Stimulated activated CD4-positive, alpha-beta T cell treated with anti-CD3 and anti-CD28 coated beads, TNF-alpha, amount 100 ng/mL, for 48 hours (primary cell): ENCODE results near the gene DNM1L.

Experiments
- DNase-seq, 3 donors: peaks; one replicate each; pipeline ENCODE4 v3.0.0-alpha.2; 2020; ENCODE audit warnings: low read depth in 3 of 3

The DNM1L gene

DNA sequence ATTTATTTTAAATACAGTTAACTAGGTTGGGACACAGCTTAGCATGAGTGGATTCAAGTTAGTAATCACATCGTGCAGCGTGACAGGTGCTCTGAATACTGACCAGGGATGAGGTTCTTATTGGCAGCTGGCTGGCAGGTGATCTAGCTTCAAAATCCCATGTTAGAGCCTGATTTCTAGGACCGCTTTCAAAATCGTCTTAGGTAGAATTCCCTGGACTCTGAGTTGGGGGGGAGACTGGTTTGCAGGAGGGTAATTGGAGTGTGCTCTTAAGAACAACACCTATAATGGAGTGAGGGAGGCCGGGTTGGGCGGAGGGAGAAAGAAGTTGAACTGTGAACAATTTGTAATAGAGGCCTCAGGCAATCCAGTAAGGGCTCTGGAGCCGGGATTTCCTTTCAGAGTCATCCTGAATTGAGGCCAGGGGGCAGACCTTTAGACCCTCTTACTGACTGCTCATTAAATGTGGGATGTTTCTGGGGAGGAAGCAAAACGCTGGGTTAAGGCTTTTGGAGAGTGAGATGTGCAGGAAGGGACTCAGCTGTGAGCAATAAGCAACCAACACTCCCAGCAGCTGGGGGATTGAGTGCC is 77.5 kb downstream of the DNM1L start:
- DNase-seq: no peak

DNA sequence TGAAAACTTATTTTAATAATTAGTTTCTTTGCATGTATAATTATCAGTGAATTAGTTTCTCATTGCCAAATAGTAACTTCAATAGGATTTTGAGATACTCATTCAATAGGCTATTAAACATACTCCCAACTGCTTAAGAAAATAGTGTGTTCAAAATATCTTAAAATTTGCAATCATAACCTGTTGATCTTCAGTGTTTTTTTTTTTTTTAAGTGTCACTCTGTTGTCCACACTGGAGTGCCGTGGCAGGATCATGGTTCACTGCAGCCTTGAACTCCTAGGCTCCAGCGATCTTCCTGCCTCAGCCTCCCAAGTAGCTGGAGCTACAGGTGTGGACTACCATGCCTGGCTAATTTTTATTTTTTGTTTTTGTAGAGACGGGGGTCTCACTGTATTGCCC is 78.1 kb downstream of the DNM1L start:
- no peak for DNase-seq

DNA sequence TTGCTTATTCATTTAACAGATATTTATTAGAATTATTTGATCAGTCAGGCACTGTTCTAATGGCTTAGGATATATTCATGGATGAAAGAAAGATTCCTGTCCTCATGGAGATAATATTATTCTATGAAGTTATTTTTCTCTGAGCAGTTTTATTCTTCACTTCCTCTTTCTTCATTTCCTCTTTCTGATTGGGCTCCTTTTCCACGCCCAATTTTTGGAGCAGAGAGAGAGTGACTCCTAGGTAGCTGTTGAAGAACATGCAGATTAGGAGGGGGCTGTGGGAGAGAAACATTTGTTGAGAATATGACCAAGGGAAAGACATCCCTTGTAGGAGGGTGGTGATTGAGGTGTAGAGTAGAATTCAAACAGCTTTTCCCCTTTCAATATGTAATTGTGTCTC is 82.6 kb downstream of the DNM1L start:
- no peak for DNase-seq

DNA sequence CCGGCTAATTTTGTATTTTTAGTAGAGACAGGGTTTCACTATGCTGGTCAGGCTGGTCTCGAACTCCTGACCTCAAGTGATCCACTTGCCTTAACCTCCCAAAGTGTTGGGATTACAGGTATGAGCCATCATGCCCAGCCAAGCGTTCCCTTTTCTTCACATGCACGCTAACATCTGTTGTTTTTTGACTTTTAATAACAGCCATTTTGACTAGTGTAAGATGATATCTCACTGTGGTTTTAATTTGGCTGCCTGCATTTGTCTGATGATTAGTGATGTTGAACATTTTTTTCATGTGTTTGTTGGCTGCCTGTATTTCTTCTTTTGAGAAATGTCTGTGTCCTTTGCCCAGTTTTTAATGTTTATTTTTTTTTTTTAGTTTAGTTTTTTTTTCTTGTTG is 86.8 kb downstream of the DNM1L start:
- no peak for DNase-seq

DNA sequence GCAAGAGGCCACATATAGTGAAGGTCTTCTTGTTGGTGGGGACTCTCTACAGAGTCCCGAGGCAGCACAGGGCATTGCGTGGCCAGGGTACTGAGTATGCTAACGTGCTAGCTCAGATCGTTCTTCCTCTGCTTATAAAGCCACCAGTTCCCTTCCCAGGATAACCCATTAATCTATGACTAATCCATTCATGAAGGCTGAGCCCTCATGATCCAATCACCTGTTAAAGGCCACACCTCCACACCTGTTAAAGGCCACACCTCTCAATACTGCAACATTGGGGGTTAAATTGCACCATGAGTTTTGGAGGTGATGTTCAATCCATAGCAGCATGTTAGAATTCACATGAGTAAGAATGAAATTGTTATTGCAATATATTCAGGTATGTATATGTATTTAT is 89.4 kb downstream of the DNM1L start:
- DNase-seq: no peak

DNA sequence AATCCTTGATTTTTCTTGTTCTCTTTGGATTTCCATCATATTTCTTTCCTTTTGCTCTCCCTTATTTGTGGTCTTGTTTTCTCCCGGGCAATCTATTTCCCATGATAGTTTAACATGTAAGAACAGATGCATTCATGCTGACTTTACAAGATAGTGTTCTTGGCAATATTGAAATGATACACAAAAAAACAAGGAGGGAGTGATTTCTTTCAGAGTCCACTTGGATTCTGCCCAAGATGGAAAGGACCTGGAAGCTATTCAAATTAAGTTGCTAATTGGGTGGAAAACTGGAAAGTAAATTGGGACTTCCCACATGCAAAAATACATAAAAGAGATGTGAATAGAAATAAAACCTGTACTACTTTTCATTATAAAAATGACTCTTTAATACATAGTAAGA is 91.0 kb downstream of the DNM1L start:
- DNase-seq: no peak

DNA sequence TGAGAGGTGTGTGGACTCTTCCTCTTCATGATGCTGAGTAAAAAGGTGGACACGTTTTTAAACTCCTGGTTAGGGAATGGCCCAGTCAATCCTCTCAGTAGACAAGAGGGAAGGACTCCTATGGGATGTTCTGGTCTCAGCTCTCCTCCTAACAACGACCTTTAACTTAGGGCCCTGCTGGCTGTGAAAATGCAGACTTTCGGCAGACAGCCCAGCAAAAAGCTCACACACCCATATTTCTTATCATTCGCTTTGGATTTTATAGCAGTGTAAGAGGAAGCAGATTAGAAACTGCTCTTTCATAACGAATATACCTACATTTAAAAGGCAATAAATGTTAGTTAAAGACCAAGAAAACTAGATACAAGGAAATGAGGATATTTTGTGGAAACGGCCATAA is 94.6 kb downstream of the DNM1L start:
- DNase-seq: no peak

DNA sequence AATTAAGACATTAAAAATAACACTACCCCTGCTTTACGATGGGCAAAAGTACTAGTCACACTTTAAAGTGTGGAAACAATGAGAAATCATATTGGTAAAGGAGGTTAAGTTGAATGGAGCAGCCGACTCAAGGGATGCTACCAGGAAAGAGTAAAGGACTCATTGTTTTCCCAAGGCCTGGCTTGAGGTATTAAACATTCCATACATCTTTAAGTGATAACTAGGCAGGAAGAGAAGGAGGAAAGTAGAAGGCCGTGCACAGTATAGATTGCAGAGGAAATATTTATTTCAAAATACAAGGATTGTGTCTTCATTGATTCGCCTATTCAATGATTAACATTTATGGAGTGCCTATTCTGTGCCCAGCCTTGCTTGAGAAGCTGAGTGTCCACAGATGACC is 97.2 kb downstream of the DNM1L start:
- no peak for DNase-seq

DNA sequence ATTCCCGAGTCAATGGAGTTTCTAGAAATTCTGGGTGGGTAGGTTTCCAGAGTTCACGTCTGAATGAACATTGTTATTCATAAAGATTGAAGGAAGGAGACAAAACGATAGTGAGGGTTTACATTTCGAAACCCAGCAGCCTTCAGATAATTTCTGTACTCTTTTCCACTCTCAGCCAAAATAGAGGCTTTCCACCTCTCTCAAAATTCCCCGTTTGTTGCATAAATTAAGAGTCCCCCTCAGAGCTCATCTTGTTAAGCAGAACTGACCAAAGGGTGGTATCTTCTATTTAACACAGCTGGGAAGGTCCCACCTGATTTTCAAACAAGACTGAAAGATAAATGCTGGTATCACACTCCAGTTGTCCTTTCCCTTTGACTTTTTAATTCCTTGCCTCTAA is 98.1 kb downstream of the DNM1L start:
- DNase-seq: no peak

DNA sequence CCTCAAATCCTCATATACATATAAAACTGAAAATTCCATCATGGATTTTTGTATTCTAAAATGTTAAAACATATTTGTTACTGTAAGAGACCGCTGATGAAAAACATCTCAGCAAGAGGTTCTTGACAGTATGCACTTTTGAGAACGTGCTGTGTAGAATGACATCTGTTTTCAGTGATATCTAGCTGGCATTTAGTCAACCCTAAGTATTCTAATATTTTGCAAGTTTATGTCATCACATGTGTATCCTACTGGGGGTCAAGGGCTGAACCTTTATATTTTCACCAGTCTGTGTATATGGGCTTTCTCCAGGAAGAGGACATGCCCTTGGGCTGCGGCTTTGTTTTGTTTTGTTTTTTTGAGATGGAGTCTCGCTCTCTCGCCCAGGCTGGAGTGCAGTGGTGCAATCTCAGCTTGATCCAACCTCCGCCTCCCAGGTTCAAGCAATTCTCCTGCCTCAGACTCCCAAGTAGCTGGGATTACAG is 98.6 kb downstream of the DNM1L start:
- no peak for DNase-seq

DNA sequence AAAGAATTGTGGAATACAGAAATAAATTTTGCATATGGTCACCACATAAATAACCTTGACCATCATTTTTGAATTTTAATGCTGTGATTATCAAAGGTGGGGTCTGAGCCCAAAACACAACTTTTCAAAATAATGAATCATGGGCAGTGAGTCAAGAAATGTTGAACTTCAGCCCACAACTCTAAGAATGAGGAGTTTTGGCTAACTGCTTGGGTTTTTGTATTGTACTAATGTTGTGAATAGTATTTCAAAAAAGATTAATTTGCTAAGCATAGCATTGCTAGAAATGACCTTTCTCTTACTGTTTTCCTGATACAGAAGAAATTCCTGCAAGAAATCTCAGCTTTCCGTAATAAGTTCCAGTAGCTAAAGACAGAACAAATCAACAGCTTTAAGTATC is 101.0 kb downstream of the DNM1L start:
- no peak for DNase-seq

DNA sequence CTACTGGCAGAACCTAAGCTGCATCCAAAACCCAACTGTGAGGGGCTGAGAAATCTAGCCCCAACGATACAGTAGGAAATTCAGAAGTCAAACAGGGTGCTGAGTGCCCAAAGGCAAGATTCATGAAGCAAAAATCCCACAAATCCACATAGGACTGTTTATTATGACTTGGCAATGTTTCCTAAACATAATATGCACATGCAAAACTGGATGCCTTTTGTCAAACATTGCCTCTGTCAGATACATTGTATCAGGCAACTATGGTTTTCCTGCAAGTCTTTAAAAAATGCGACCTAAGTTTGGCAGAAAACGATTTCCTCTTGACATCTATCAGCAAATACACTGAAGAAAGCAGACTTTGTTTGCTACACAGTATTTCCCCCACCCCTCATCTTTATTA is 103.9 kb downstream of the DNM1L start:
- no peak for DNase-seq

DNA sequence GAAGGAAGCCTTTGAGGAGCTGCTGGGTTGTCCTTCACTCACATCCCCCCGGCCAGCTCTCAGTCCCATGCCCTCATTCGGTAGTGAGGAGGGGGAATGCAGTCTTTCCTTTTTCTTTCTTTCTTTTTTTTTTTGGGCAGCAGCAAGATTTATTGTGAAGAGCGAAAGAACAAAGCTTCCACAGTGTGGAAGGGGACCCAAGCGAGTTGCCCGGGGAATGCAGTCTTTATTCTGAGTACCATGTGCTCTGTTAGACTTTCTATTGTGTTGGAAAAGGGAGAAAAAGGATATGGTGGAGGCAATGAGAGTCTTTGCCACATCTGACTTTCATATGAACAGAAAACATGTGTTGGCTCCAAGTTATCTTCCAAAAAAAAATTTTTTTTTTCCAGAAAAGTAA is 106.5 kb downstream of the DNM1L start:
- DNase-seq: no peak

DNA sequence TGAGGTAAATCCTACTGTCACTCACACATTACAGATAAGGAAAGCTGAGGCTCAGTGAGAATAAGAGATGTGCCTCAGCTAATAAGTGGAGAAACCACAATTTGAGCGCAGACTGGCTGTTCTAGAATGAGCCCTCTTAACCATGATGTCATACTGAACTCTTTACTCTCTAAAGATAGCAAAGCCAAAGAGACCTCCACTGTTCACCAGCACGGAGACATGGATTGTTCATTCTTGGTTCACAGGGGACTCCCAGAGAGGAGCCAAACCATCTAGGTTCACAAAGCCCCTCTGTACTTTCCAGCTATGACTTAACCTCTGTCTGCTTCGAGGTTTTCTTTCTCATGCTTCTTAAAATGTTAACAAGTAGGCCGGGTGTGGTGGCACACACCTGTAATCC is 109.3 kb downstream of the DNM1L start:
- DNase-seq: no peak

DNA sequence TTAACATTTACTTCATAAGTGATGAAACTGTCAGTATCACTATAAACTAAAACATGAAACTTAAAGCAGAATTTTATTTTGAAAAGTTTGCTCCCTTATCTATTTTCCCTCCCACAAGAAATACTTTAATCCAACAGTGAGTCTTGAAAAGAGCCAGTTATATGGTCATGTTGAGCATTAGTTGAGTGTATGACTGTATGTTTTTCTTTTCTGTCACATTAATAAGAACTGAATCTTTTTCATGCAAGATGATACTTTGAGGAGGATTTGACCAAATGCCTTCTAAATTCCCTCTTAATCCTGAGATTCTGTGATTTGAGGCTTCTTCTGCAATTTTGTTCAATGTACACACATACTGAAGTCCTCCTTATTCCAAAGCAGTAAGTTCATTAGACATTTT is 110.3 kb downstream of the DNM1L start:
- DNase-seq: no peak

DNA sequence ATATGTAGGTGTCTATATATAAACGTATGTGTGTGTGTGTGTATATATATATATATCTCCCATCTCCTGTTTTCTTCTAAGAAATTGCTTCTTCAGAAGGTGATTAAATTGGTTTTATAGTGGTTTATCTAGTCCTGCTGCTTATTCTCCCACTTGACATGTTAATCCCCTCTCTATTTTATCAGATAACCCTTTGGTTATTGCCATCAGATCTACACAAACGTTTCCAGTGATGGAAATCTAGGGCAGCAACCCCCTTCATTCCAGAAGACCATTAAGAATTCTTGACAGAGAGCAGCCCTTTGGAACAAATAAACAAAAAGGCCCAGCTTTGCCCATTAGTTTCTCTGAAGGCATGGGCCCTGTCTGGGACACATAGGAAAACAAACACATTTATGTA is 110.8 kb downstream of the DNM1L start:
- DNase-seq: no peak

DNA sequence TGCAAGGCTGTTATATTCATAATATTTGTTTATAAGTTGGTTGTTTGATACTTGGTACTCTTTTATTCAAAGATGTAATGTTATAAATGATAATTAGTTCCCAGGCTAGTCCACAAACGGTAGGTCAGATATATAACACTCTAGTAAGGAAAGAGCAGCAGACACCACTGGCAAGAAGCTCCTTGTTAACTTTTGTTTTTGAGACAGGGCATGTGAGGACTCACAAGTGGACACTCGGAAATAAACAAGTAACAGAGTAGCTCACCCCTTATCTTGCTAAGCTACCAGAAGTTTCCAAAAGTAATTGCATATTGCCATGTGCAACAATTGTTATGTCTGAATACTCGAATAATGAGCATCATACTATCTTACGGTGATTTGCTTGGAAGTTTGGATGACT is 115.2 kb downstream of the DNM1L start:
- DNase-seq: no peak
